ENCODE data around the gene PDCD11.

The PDCD11 gene

DNA sequence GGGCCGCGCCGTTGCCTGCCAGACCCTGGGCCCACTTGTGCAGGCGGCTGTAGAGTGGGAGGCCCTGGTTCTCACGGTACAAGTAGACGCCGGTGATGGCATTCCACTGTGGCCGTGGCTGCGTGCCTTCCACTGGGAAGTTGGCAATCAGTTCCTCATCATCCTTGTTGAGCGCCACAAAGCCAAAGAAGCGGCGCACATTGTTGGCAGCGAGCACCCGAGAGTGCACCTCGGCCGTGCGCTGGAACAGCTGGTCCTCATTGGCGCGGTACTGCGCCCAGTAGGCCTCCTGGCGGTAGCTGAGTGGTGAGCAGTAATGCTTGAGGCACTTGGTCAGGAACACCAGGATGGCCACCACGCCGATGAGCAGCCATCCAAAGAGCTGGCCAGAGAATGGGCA is 50.8 kb downstream of the PDCD11 start:
- Histone ChIP-seq H3K18ac (ENCODE audit: low read length) (no peak overlapping the region), H3K4me1 (ENCODE audit: control insufficient read depth, low read depth, low read length) (peaks cover 6% of the 10 kb centered on the region), H3K56ac (ENCODE audit: low read length) (no peak overlapping the region), H4K5ac (ENCODE audit: low read length) (no peak overlapping the region), H3K27me3 (ENCODE audit: insufficient read depth, low read length, poor library complexity) (no peaks in the 10 kb centered on the region), H2BK5ac (ENCODE audit: low read length) (no peak overlapping the region), H2BK15ac (replicated peaks; ENCODE audit: low read depth) (no peak overlapping the region), H3K4me3 (ENCODE audit: low read length) (no peak overlapping the region), H3K79me1 (ENCODE audit: low read length) (no peaks in the 10 kb centered on the region), H3K4me2 (ENCODE audit: low read length) (no peak overlapping the region), H3K9ac (ENCODE audit: low read length) (no peak overlapping the region), H3K79me2 (ENCODE audit: control insufficient read depth, insufficient read depth, low read length) (no peaks in the 10 kb centered on the region), H3K4ac (ENCODE audit: low read depth, low read length) (no peak overlapping the region), H3K23ac (ENCODE audit: low read length) (no peak overlapping the region), H4K8ac (ENCODE audit: low read depth, low read length) (no peak overlapping the region), H2BK120ac (ENCODE audit: low read depth, low read length) (no peak overlapping the region), H3K36me3 (ENCODE audit: control insufficient read depth, insufficient read depth, low read length) (peaks cover 22% of the 10 kb centered on the region), H2AK5ac (ENCODE audit: low read length) (no peak overlapping the region), H3K27ac (ENCODE audit: low read depth, low read length) (no peak overlapping the region)
- DNase-seq: no peak
- no CpG with 5 or more reads among the region's 23 CpGs for WGBS (ENCODE audit: extremely low coverage, insufficient coverage, low lambda C conversion rate)

DNA sequence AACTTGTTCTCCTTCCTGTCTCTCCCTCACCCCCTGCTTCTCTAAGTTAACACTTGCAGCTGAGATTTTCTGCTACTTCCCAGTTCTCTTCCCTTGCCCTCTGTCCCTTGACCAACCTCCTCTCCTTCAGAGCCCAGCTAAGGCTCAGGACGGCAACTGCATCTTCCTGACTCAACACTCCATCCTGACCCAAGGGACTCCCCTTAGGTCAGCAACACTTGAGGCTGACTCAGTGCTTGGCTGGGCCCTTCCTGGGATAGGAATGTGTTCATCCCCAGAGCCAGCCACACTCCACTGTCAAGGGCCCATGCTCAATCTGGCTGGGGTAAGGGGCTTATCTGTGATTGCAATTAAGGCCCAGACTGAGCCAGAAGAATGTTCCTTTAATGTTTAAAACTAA is 52.3 kb downstream of the PDCD11 start:
- no peak overlapping the region for H3K23ac ChIP-seq (ENCODE audit: low read length)
- peaks cover 16% of the 10 kb centered on the region for H3K36me3 ChIP-seq (ENCODE audit: control insufficient read depth, insufficient read depth, low read length)
- no peaks in the 10 kb centered on the region for H3K27me3 ChIP-seq (ENCODE audit: insufficient read depth, low read length, poor library complexity)
- H3K79me2 ChIP-seq (ENCODE audit: control insufficient read depth, insufficient read depth, low read length): no peaks in the 10 kb centered on the region
- WGBS (ENCODE audit: extremely low coverage, insufficient coverage, low lambda C conversion rate): no CpG with 5 or more reads among the region's 1 CpG
- H2BK5ac ChIP-seq (ENCODE audit: low read length): no peak overlapping the region
- H3K4me1 ChIP-seq (ENCODE audit: control insufficient read depth, low read depth, low read length): peaks cover 6% of the 10 kb centered on the region
- peak; percentile 35 for DNase-seq
- no peak overlapping the region for H3K18ac ChIP-seq (ENCODE audit: low read length)
- no peak overlapping the region for H3K4ac ChIP-seq (ENCODE audit: low read depth, low read length)
- H2BK15ac ChIP-seq (replicated peaks; ENCODE audit: low read depth): no peak overlapping the region
- H3K56ac ChIP-seq (ENCODE audit: low read length): no peak overlapping the region
- H2BK120ac ChIP-seq (ENCODE audit: low read depth, low read length): no peak overlapping the region
- H3K79me1 ChIP-seq (ENCODE audit: low read length): no peaks in the 10 kb centered on the region
- no peak overlapping the region for H3K4me2 ChIP-seq (ENCODE audit: low read length)
- H4K8ac ChIP-seq (ENCODE audit: low read depth, low read length): no peak overlapping the region
- H3K9ac ChIP-seq (ENCODE audit: low read length): no peak overlapping the region
- H2AK5ac ChIP-seq (ENCODE audit: low read length): no peak overlapping the region
- no peak overlapping the region for H3K4me3 ChIP-seq (ENCODE audit: low read length)
- no peak overlapping the region for H4K5ac ChIP-seq (ENCODE audit: low read length)
- H3K27ac ChIP-seq (ENCODE audit: low read depth, low read length): no peak overlapping the region

DNA sequence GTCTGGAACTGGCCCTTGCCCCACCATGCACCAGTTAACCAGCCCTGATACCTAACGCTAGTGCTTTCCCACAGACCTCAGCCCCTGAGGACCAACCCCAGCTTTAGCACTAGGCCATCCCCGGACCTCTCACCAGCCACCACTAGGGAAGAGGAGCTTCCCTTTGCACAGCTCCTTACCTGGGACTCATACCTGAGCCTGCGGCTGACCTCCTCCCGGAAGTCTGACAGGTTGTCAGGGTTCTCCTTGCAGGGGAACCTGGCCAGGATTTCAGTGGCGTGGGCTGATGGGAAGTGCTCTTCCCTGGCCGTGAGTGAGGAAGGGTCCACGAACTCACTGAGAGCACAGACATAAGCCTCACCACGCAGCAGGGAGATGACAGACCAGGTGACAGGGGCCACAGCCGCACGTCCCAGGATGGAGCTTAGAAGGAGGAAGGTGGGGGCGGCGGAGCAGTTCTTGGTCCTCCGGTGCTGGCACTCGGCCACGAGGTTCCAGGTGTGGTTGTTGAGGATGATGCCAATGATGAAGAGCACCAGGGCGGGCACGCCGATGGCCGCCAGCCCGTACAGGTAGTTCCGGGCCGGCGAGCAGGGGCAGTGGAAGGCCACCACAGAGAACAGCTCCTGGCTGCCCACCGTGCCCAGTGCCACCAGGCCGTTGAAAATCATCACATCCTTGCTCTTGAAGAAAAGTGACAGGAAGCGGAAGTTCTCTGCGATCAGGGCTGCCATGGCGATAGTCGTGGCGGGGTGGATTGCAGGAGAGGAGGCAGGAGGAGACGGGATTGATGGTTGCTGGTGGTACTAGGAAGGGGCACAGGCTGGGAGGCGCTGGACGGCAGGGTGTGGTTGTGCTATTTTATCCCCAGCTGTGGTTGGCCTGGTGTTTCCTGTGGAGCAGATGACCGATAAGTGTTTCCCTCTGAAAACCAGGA is 53.0 kb downstream of the PDCD11 start:
- Histone ChIP-seq H2BK5ac (ENCODE audit: low read length) (no peak overlapping the region), H3K79me2 (ENCODE audit: control insufficient read depth, insufficient read depth, low read length) (no peaks in the 10 kb centered on the region), H2BK120ac (ENCODE audit: low read depth, low read length) (no peak overlapping the region), H3K4me1 (ENCODE audit: control insufficient read depth, low read depth, low read length) (peaks cover 6% of the 10 kb centered on the region), H4K8ac (ENCODE audit: low read depth, low read length) (no peak overlapping the region), H2AK5ac (ENCODE audit: low read length) (no peak overlapping the region), H3K4me3 (ENCODE audit: low read length) (no peak overlapping the region), H3K18ac (ENCODE audit: low read length) (no peak overlapping the region), H3K4ac (ENCODE audit: low read depth, low read length) (no peak overlapping the region), H3K4me2 (ENCODE audit: low read length) (no peak overlapping the region), H4K5ac (ENCODE audit: low read length) (no peak overlapping the region), H2BK15ac (replicated peaks; ENCODE audit: low read depth) (no peak overlapping the region), H3K27me3 (ENCODE audit: insufficient read depth, low read length, poor library complexity) (no peaks in the 10 kb centered on the region), H3K9ac (ENCODE audit: low read length) (no peak overlapping the region), H3K27ac (ENCODE audit: low read depth, low read length) (no peak overlapping the region), H3K23ac (ENCODE audit: low read length) (no peak overlapping the region), H3K56ac (ENCODE audit: low read length) (no peak overlapping the region), H3K36me3 (ENCODE audit: control insufficient read depth, insufficient read depth, low read length) (peaks cover 14% of the 10 kb centered on the region), H3K79me1 (ENCODE audit: low read length) (no peaks in the 10 kb centered on the region)
- DNase-seq: no peak
- no CpG with 5 or more reads among the region's 34 CpGs for WGBS (ENCODE audit: extremely low coverage, insufficient coverage, low lambda C conversion rate)

DNA sequence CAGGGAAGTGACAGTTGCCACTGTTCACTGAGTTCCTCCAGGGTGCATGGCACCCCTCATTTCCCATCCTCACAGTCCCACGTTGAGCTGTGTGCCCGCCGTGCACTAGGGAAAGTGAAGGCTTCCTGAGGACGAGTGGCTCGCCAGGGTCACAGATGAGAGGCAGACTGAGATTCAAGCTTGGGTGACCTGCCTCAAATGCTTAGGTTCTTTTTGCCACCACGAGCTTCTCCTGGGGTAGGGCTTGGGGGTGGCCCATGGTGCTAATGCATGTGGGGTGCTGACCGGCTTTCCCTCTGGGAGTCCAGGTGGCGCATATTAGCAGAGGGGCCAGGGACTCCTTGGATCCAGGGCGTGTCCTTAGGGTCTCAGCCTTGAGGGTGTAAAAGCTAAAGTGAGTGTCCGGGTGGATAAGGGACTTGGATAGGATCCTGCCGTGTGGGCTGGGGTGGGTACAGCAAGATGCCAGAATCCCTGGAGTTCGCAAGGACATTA is 53.8 kb downstream of the PDCD11 start:
- no peaks in the 10 kb centered on the region for H3K79me2 ChIP-seq (ENCODE audit: control insufficient read depth, insufficient read depth, low read length)
- no peak overlapping the region for H3K23ac ChIP-seq (ENCODE audit: low read length)
- no CpG with 5 or more reads among the region's 12 CpGs for WGBS (ENCODE audit: extremely low coverage, insufficient coverage, low lambda C conversion rate)
- no peaks in the 10 kb centered on the region for H3K27me3 ChIP-seq (ENCODE audit: insufficient read depth, low read length, poor library complexity)
- no peak for DNase-seq
- H3K79me1 ChIP-seq (ENCODE audit: low read length): no peaks in the 10 kb centered on the region
- no peak overlapping the region for H3K4ac ChIP-seq (ENCODE audit: low read depth, low read length)
- H2AK5ac ChIP-seq (ENCODE audit: low read length): no peak overlapping the region
- no peak overlapping the region for H4K5ac ChIP-seq (ENCODE audit: low read length)
- H2BK120ac ChIP-seq (ENCODE audit: low read depth, low read length): no peak overlapping the region
- H3K9ac ChIP-seq (ENCODE audit: low read length): no peak overlapping the region
- H2BK15ac ChIP-seq (replicated peaks; ENCODE audit: low read depth): no peak overlapping the region
- peaks cover 14% of the 10 kb centered on the region for H3K36me3 ChIP-seq (ENCODE audit: control insufficient read depth, insufficient read depth, low read length)
- H3K4me3 ChIP-seq (ENCODE audit: low read length): no peak overlapping the region
- H3K56ac ChIP-seq (ENCODE audit: low read length): no peak overlapping the region
- no peak overlapping the region for H4K8ac ChIP-seq (ENCODE audit: low read depth, low read length)
- peaks cover 6% of the 10 kb centered on the region for H3K4me1 ChIP-seq (ENCODE audit: control insufficient read depth, low read depth, low read length)
- no peak overlapping the region for H3K27ac ChIP-seq (ENCODE audit: low read depth, low read length)
- no peak overlapping the region for H2BK5ac ChIP-seq (ENCODE audit: low read length)
- no peak overlapping the region for H3K18ac ChIP-seq (ENCODE audit: low read length)
- no peak overlapping the region for H3K4me2 ChIP-seq (ENCODE audit: low read length)

DNA sequence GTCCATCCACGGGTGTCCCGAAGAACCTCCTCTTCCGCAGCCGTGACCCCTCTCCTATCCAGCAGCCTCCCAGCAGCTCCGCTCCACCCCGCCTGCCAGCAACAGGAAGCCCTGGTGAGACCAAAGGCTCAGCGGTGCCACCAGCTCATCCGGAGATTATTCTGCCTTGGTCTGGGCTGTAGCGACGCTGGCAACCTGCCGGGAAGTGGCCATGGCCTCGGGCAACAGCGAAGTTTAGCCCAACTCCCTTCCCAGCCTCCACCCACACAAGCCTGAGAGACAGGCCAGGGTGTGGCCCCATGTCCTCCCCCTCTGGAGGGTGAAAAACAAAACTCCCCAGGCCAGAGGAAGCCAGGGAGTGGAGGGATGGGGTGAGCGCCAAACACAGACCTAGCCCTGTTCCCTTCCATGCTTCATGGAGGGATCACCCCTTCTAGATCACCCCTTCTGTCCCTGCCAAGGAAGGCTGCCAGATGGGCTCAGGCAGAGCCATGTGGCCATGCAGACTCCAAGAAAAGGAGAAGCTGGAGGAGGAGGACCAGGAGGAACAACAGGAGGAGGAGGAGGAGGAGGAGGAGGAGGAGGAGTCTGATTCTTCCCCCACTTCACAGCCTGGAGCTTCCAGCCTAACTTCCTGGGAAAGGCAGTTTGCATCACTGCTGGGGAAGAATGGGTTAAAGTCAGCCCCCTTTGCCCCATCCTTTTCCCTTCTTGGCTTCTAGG is 54.8 kb downstream of the PDCD11 start:
- Histone ChIP-seq H3K4me3 (ENCODE audit: low read length) (no peak overlapping the region), H3K36me3 (ENCODE audit: control insufficient read depth, insufficient read depth, low read length) (peaks cover 7% of the 10 kb centered on the region), H3K27ac (ENCODE audit: low read depth, low read length) (no peak overlapping the region), H4K8ac (ENCODE audit: low read depth, low read length) (no peak overlapping the region), H2AK5ac (ENCODE audit: low read length) (peak overlapping the region; percentile 49), H2BK120ac (ENCODE audit: low read depth, low read length) (no peak overlapping the region), H3K9ac (ENCODE audit: low read length) (peak overlapping the region; percentile 77), H4K5ac (ENCODE audit: low read length) (no peak overlapping the region), H2BK15ac (replicated peaks; ENCODE audit: low read depth) (no peak overlapping the region), H3K79me1 (ENCODE audit: low read length) (no peaks in the 10 kb centered on the region), H3K56ac (ENCODE audit: low read length) (peak overlapping the region; percentile 93), H3K27me3 (ENCODE audit: insufficient read depth, low read length, poor library complexity) (no peaks in the 10 kb centered on the region), H3K79me2 (ENCODE audit: control insufficient read depth, insufficient read depth, low read length) (no peaks in the 10 kb centered on the region), H3K4me1 (ENCODE audit: control insufficient read depth, low read depth, low read length) (peaks cover 6% of the 10 kb centered on the region), H2BK5ac (ENCODE audit: low read length) (no peak overlapping the region), H3K4me2 (ENCODE audit: low read length) (peak overlapping the region; percentile 92), H3K18ac (ENCODE audit: low read length) (no peak overlapping the region), H3K4ac (ENCODE audit: low read depth, low read length) (no peak overlapping the region), H3K23ac (ENCODE audit: low read length) (no peak overlapping the region)
- DNase-seq: peak; percentile 34
- WGBS (ENCODE audit: extremely low coverage, insufficient coverage, low lambda C conversion rate): no CpG with 5 or more reads among the region's 14 CpGs

All from mesendoderm (in vitro differentiated cells).